Measurements from ENCODE around the gene ANO1. TPM values are rescaled to one million over a fixed set of nuclear protein-coding genes. Genes with fewer than 3 reads are reported as not detected.

ANO1 gene
- total and polyA plus RNA-seq, 2 of the 8 experiments (the other 6 are each of a cell fraction or from before 2014, with no cell fraction given): 4.7 to 5.0 TPM

DNA sequence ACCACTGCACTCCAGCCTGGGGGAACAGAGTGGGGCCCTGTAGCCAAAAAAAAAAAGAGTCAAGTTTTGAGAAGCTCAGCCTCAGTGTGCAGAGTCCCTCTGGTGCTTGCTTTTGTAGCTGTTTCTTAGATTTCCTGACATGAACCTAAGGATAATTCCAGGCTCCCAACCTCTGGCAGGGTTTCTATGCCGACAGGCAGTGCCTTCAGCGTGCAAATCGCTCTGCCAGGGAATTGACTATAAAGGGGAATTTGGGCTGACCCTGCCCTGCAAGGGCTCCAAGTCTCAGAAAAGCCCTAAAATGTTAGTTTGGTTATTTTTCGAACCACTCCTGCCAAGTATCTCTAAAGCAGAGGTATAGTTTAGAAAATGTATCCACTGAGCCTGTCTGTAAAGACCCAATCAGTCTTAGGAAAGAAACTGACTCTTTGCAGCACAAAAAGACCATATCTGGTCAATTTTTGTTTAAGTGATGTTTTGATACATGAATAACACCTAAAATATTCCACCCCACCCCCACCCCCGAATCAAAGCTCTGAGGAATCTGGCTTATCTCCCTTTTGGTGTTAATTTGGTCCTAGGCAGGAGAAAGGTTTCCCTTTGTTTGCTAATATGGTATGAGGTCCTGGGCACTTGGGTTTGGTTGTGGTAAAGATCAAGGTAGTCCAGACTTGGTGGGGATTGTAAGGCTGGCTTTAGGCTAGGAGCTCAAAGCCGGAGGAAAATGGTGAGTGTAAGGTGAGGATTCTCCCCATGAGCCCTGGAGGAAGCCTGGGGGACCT, 49.7 kb downstream of the ANO1 start:
- Histone ChIP-seq H2BK120ac (replicated peaks; ENCODE audit: low read depth, low read length) (peak overlapping the region; percentile 51), H3K18ac (ENCODE audit: extremely low read depth, low read length) (peak overlapping the region; percentile 92), H4K8ac (ENCODE audit: extremely low read depth, insufficient read depth, low read length) (no peak overlapping the region), H4K91ac (replicated peaks; ENCODE audit: insufficient read length, low read length) (peak overlapping the region; percentile 52), H4K20me1 (replicated peaks in 1 of 2; ENCODE audit: control insufficient read depth in 1 of 2, insufficient read depth in 2 of 2, low read length in 2 of 2) (no peaks in the 10 kb centered on the region), H4K5ac (ENCODE audit: insufficient read length, low read depth, low read length) (no peak overlapping the region), H3K27ac (ENCODE audit: low read depth, low read length) (no peak overlapping the region), H3K9me3 (ENCODE audit: insufficient read depth in 2 of 2, low read depth in 1 of 2, low read length in 1 of 2) (no peaks in the 10 kb centered on the region), H2BK15ac (ENCODE audit: low read length) (peak overlapping the region; percentile 77; the same call in 1 of the 2 replicates), H3K79me2 (ENCODE audit: control insufficient read depth in 1 of 2, insufficient read depth in 2 of 2, low read length in 2 of 2) (no peaks in the 10 kb centered on the region), H3K23ac (ENCODE audit: insufficient read length) (no peak overlapping the region), H3K4ac (replicated peaks; ENCODE audit: insufficient read length, low read depth, low read length) (no peak overlapping the region), H2AFZ (ENCODE audit: low read length) (no peak overlapping the region), H3K23me2 (ENCODE audit: low read depth, low read length) (no peaks in the 10 kb centered on the region), H2BK12ac (ENCODE audit: low read depth, low read length) (peak overlapping the region; percentile 100; the same call in 1 of the 2 replicates), H3K36me3 (ENCODE audit: control insufficient read depth in 2 of 4, insufficient read depth in 4 of 4, low read length in 3 of 4) (no peaks in the 10 kb centered on the region), H2BK5ac (ENCODE audit: low read depth, low read length) (peak overlapping the region; percentile 99), H2AK5ac (ENCODE audit: low read depth, low read length) (peak overlapping the region; percentile 77; the same call in 1 of the 2 replicates), H3K4me1 (replicated peaks in 1 of 4; ENCODE audit: control insufficient read depth in 3 of 4, insufficient read depth in 4 of 4, low read length in 3 of 4) (peaks cover 4 to 25% (median 17%) of the 10 kb centered on the region in 4 experiments), H3K4me3 (ENCODE audit: extremely low read depth in 1 of 4, insufficient read depth in 2 of 4, low read depth in 3 of 4, low read length in 4 of 4) (no peak overlapping the region), H3K27me3 (replicated peaks in 1 of 4; ENCODE audit: control insufficient read depth in 3 of 4, extremely low read depth in 1 of 4, insufficient read depth in 3 of 4, low read length in 3 of 4) (no peaks in the 10 kb centered on the region; a peak in 1 of 7 replicates), H3K56ac (replicated peaks; ENCODE audit: insufficient read length, low read depth, low read length) (no peak overlapping the region), H3K4me2 (ENCODE audit: insufficient read depth in 1 of 2, low read depth in 2 of 2, low read length in 2 of 2) (peak overlapping the region; percentile 12 to 14; a peak in 3 of 4 replicates), H3K79me1 (ENCODE audit: low read depth, low read length) (no peaks in the 10 kb centered on the region), H3K9ac (replicated peaks in 1 of 4; ENCODE audit: extremely low read depth in 1 of 4, low read depth in 3 of 4, low read length in 3 of 4) (no peak overlapping the region), H2BK20ac (ENCODE audit: low read length) (peak overlapping the region; percentile 82), H3K14ac (ENCODE audit: insufficient read length) (no peak overlapping the region)
- TF ChIP-seq PHF8 (conservative IDR thresholded peaks at IDR 0.05; ENCODE audit: low read depth, low read length): no peak
- no peak for TF ChIP-seq CTBP2 (IDR thresholded peaks at IDR 0.05; ENCODE audit: borderline replicate concordance, insufficient read depth, insufficient read length, low read length)
- no peak for TF ChIP-seq TAF7 (optimal IDR thresholded peaks at IDR 0.05; ENCODE audit: borderline replicate concordance, low read depth, low read length)
- TF ChIP-seq SIRT6 (IDR thresholded peaks at IDR 0.05; ENCODE audit: low read length): no peak
- TF ChIP-seq, protein P1, sequence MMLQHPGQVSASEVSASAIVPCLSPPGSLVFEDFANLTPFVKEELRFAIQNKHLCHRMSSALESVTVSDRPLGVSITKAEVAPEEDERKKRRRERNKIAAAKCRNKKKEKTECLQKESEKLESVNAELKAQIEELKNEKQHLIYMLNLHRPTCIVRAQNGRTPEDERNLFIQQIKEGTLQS (IDR thresholded peaks at IDR 0.05; ENCODE audit: insufficient read depth, low read depth, low read length): no peak
- TF ChIP-seq NANOG (IDR thresholded peaks at IDR 0.05; ENCODE audit: insufficient read depth, low read depth, low read length, poor library complexity, severe bottlenecking): no peak
- no peak for TF ChIP-seq CREB1 (IDR thresholded peaks at IDR 0.05)
- no peak for TF ChIP-seq KDM1A (IDR thresholded peaks at IDR 0.05; ENCODE audit: borderline replicate concordance, low read length)
- TF ChIP-seq MAFK (IDR thresholded peaks at IDR 0.05; ENCODE audit: low read depth, low read length): no peak
- FAIRE-seq (no peak), DNase-seq (ENCODE audit: low read depth in 1 of 2, low spot score in 2 of 2) (no peak)
- 82% methylated on average over 6 of the region's 6 CpGs; no CpG with 5 or more reads in 1 of the 2 experiments for WGBS, 2 experiments (ENCODE audit: extremely low coverage in 1 of 2, insufficient coverage in 1 of 2, insufficient read length in 1 of 2, insufficient replicate concordance in 2 of 2, low coverage in 1 of 2, low lambda C conversion rate in 2 of 2, missing lambda C conversion rate in 1 of 2)
- POLR2A ChIA-PET (ENCODE audit: partially characterized antibody): interaction anchor here (0.7 to 1.0 kb wide), 3 partner anchors 9 to 107 kb away, joined by 3 read pairs; no protein-coding TSS in a partner anchor
- CTCF ChIA-PET (ENCODE audit: partially characterized antibody): interaction anchor here (0.5 to 2.2 kb wide), 19 partner anchors 10 to 235 kb away, joined by 3 to 6 read pairs (median 4); no protein-coding TSS in a partner anchor
